HCT116 (cell line): ENCODE results near the gene ANXA7. TPM values are rescaled to one million over a fixed set of nuclear protein-coding genes. Genes with fewer than 3 reads are reported as not detected.

ENCODE experiments used
- ATAC-seq: fragments of 200-7000 bp; cut with Tn5 transposase; 2 replicates; pipeline ENCODE4 v1.9.1; 2020; ENCODE audit warnings: mild to moderate bottlenecking, moderate library complexity
- BruUV-seq: library from RNA; stranded (reverse); fragments of 400-500 nt; replicated peaks from 2 replicates; lab custom pipeline; 2021; lab: Mats Ljungman, UMichigan
- CTCF ChIA-PET: fragments of 300-600 bp; sonication (Branson Sonifier 250); formaldehyde crosslinking; loops from one replicate; lab custom pipeline; 2021; ENCODE audit warnings: antibody characterized with exemption; lab: Charles Lee
- POLR2A ChIA-PET: fragments of 300-600, 350-600 bp; sonication (Branson Sonifier 250); formaldehyde crosslinking; loops from one replicate; lab custom pipeline; 2021; ENCODE audit warnings: antibody characterized with exemption; lab: Charles Lee
- RAD21 ChIA-PET, 2 experiments: fragments of 300-600 bp; sonication (Branson Sonifier 250); formaldehyde crosslinking; loops; one replicate each; lab custom pipeline; 2023; ENCODE audit warnings: low total read pairs in 2 of 2; ENCODE audit not compliant: uncharacterized antibody in 2 of 2, unreplicated experiment in 2 of 2, low non-redundant PET in 1 of 2; lab: Charles Lee
- DNase-seq: peaks from one replicate; pipeline ENCODE4 v3.0.0-alpha.2; 2010; ENCODE audit warnings: low read depth, low spot score
- H2AFZ ChIP-seq: fragments of 200-600 bp; shearing (Covaris generic), sonication (generic); 2 replicates; pipeline ENCODE4 v1.6.1; 2017; ENCODE audit warnings: low read depth, mixed run types, mixed read lengths, antibody characterized with exemption, low read length; ENCODE audit not compliant: poor library complexity, severe bottlenecking
- H3K27ac ChIP-seq: 2 replicates; pipeline ENCODE4 v1.5.1; 2012; ENCODE audit warnings: low read depth, low read length
- H3K27me3 ChIP-seq: fragments of 200-600 bp; sonication (generic); 2 replicates; pipeline ENCODE4 v1.6.1; 2016; ENCODE audit warnings: mixed run types, low read length, mixed read lengths; ENCODE audit not compliant: insufficient read depth
- H3K36me3 ChIP-seq, 2 experiments: fragments of 200-500 bp in 1 of 2; fragments of 200-600 bp in 1 of 2; sonication (Bioruptor generic) in 1 of 2; sonication (generic) in 1 of 2; 2 replicates each; pipeline versions ENCODE4 v1.5.1 to v1.6.1; 2014 to 2016; ENCODE audit warnings: low read length in 2 of 2, inconsistent platforms in 1 of 2, mixed read lengths in 1 of 2, mixed run types in 1 of 2; ENCODE audit not compliant: insufficient read depth in 2 of 2, control insufficient read depth in 1 of 2
- H3K4me1 ChIP-seq, 2 experiments: fragments of 200-600 bp in 1 of 2; sonication (generic) in 1 of 2; 2 replicates each; pipeline versions ENCODE4 v1.5.1 to v1.6.1; 2012 to 2017; ENCODE audit warnings: low read length in 2 of 2, inconsistent platforms in 1 of 2, mild to moderate bottlenecking in 1 of 2, mixed read lengths in 1 of 2, mixed run types in 1 of 2, moderate library complexity in 1 of 2; ENCODE audit not compliant: insufficient read depth in 2 of 2, control insufficient read depth in 1 of 2
- H3K4me2 ChIP-seq: fragments of 200-600 bp; sonication (generic); 2 replicates; pipeline ENCODE4 v1.6.1; 2017; ENCODE audit warnings: mixed run types, low read length, mixed read lengths
- H3K4me3 ChIP-seq, 2 experiments: fragments of 200-600 bp in 1 of 2; sonication (generic) in 1 of 2; replicated peaks in 1 of 2; 2 replicates each; pipeline ENCODE4 v1.5.1; 2011 to 2016; ENCODE audit warnings: low read length in 2 of 2, control low read depth in 1 of 2, low read depth in 1 of 2, mild to moderate bottlenecking in 1 of 2, mixed read lengths in 1 of 2, mixed run types in 1 of 2
- H3K79me2 ChIP-seq: fragments of 200-600 bp; sonication (generic); 2 replicates; pipeline ENCODE4 v1.6.1; 2017; ENCODE audit warnings: mild to moderate bottlenecking, mixed run types, low read length, moderate library complexity, mixed read lengths; ENCODE audit not compliant: insufficient read depth
- H3K9ac ChIP-seq: fragments of 200-600 bp; sonication (generic); 2 replicates; pipeline ENCODE4 v1.6.1; 2016; ENCODE audit warnings: low read length, mixed read lengths
- H3K9me2 ChIP-seq: fragments of 200-600 bp; sonication (generic), shearing (Covaris generic); 2 replicates; pipeline ENCODE4 v1.6.1; 2017; ENCODE audit warnings: mixed run types, mild to moderate bottlenecking, moderate library complexity; ENCODE audit not compliant: insufficient read depth
- H3K9me3 ChIP-seq, 2 experiments: fragments of 200-500 bp in 1 of 2; fragments of 200-600 bp in 1 of 2; sonication (Bioruptor generic) in 1 of 2; sonication (generic) in 1 of 2; 2 replicates each; pipeline ENCODE4 v1.6.1; 2014 to 2017; ENCODE audit warnings: low read length in 2 of 2, mixed read lengths in 2 of 2, inconsistent platforms in 1 of 2, low read depth in 1 of 2, mild to moderate bottlenecking in 1 of 2, mixed run types in 1 of 2, moderate library complexity in 1 of 2; ENCODE audit not compliant: control insufficient read depth in 1 of 2, insufficient read depth in 1 of 2
- H4K20me1 ChIP-seq: fragments of 200-600 bp; sonication (generic), shearing (Covaris generic); 2 replicates; pipeline ENCODE4 v1.6.1; 2017; ENCODE audit warnings: mixed run types, mild to moderate bottlenecking, moderate library complexity; ENCODE audit not compliant: insufficient read depth
- ATF3 ChIP-seq: IDR thresholded peaks from 2 replicates; pipeline ENCODE4 v1.6.1; 2012
- CBX3 ChIP-seq: IDR thresholded peaks from 2 replicates; pipeline ENCODE4 v1.6.1; 2012; ENCODE audit warnings: low read depth
- CTCF ChIP-seq, 3 experiments: fragments of 200-600 bp in 1 of 3; sonication (generic) in 1 of 3; IDR thresholded peaks in 2 of 3; conservative IDR thresholded peaks in 1 of 3; 2 replicates each; pipeline ENCODE4 v1.5.1; 2012 to 2017; ENCODE audit warnings: low read depth in 2 of 3, low read length in 2 of 3, antibody characterized with exemption in 1 of 3, borderline replicate concordance in 1 of 3, control low read depth in 1 of 3, mild to moderate bottlenecking in 1 of 3, mixed read lengths in 1 of 3, mixed run types in 1 of 3, moderate library complexity in 1 of 3; ENCODE audit not compliant: insufficient read depth in 1 of 3
- ELF1 ChIP-seq: IDR thresholded peaks from 2 replicates; pipeline ENCODE4 v1.6.1; 2012; ENCODE audit warnings: low read depth, borderline replicate concordance
- EZH2phosphoT487 ChIP-seq: fragments of 200-600 bp; IDR thresholded peaks from 2 replicates; pipeline ENCODE4 v1.6.1; 2018; ENCODE audit warnings: antibody characterized with exemption, borderline replicate concordance
- JUND ChIP-seq: IDR thresholded peaks from 2 replicates; pipeline ENCODE4 v1.6.1; 2012
- POLR2A ChIP-seq: IDR thresholded peaks from 2 replicates; pipeline ENCODE4 v1.7.0; 2011; ENCODE audit warnings: borderline replicate concordance; ENCODE audit not compliant: insufficient read depth, insufficient read length; ENCODE audit errors: extremely low read depth
- RAD21 ChIP-seq: IDR thresholded peaks from 2 replicates; pipeline ENCODE4 v1.6.1; 2012; ENCODE audit warnings: low read depth, mild to moderate bottlenecking
- SP1 ChIP-seq: IDR thresholded peaks from 2 replicates; pipeline ENCODE4 v1.6.1; 2012; ENCODE audit warnings: low read depth
- TCF7L2 ChIP-seq: IDR thresholded peaks from 2 replicates; pipeline ENCODE4 v1.7.0; 2011; ENCODE audit warnings: borderline replicate concordance, inconsistent platforms; ENCODE audit not compliant: insufficient read depth, insufficient read length; ENCODE audit errors: extremely low read depth
- YY1 ChIP-seq: IDR thresholded peaks from 2 replicates; pipeline ENCODE4 v1.6.1; 2011; ENCODE audit warnings: low read length, low read depth, moderate library complexity, mild to moderate bottlenecking; ENCODE audit not compliant: insufficient replicate concordance; ENCODE audit errors: extremely low read depth
- ZBTB33 ChIP-seq: IDR thresholded peaks from 2 replicates; pipeline ENCODE4 v1.6.1; 2011; ENCODE audit warnings: mild to moderate bottlenecking, low read length, moderate library complexity; ENCODE audit not compliant: insufficient replicate concordance; ENCODE audit errors: extremely low read depth
- ZFX ChIP-seq: fragments of 450-650 bp; IDR thresholded peaks from 2 replicates; pipeline ENCODE4 v1.6.1; 2017
- intact Hi-C: fragments of 100-400 bp; cut with micrococcal nuclease; formaldehyde crosslinking; loops from 2 replicates; pipeline ENCODE4 v1.10.0; 2022
- total RNA-seq: library from RNA; stranded (reverse); gene quantifications from one replicate; pipeline ENCODE4 v1.2.1, GENCODE V29; 2021; ENCODE audit not compliant: unreplicated experiment

Gene ANXA7
- total RNA-seq, 1 experiment from 2014 or later: 105 TPM

- RAD21 ChIA-PET: no interaction called here
These were observed 80.7 kb downstream of the ANXA7 start for GRCh38 chr10:73333202-73333601.

More at GRCh38 chr10:73333202-73333601, 80.7 kb downstream of the ANXA7 start:
- H3K27ac ChIP-seq: no peak overlapping the region
- H3K4me2 ChIP-seq: no peak overlapping the region
- no peaks in the 10 kb centered on the region for H3K9me2 ChIP-seq
- no peaks in the 10 kb centered on the region for H3K27me3 ChIP-seq
- ATAC-seq: no peak
- no peaks in the 10 kb centered on the region for H3K36me3 ChIP-seq
- TF ChIP-seq ZFX (no peak), EZH2phosphoT487 (no peak), CBX3 (no peak), ZBTB33 (no peak), JUND (no peak), SP1 (no peak), YY1 (no peak), ELF1 (no peak), CTCF (IDR thresholded peaks at IDR 0.05 in 2 of 3, conservative IDR thresholded peaks at IDR 0.05 in 1 of 3; ENCODE audit: borderline replicate concordance in 1 of 3, insufficient read depth in 1 of 3, low read depth in 2 of 3, low read length in 2 of 3) (no peak), POLR2A (no peak), TCF7L2 (no peak), RAD21 (no peak), ATF3 (no peak)
- TF ChIP-seq, all 23 proteins: peak for 0
- Histone ChIP-seq H3K79me2 (no peaks in the 10 kb centered on the region), H3K4me3 (no peak overlapping the region), H2AFZ (no peak overlapping the region), H3K9me3 (no peaks in the 10 kb centered on the region), H4K20me1 (no peaks in the 10 kb centered on the region), H3K9ac (no peak overlapping the region), H3K4me1 (no peaks in the 10 kb centered on the region)
- BruUV-seq: no TSS peak
- intact Hi-C loops: no loop called here
- no peak for DNase-seq
- CTCF ChIA-PET: no interaction called here
- POLR2A ChIA-PET: interaction anchor here (0.6 kb wide), 1 partner anchor 408 kb away, joined by 3 read pairs; no protein-coding TSS in a partner anchor
